ENCODE data around the gene RECQL5.

DNA sequence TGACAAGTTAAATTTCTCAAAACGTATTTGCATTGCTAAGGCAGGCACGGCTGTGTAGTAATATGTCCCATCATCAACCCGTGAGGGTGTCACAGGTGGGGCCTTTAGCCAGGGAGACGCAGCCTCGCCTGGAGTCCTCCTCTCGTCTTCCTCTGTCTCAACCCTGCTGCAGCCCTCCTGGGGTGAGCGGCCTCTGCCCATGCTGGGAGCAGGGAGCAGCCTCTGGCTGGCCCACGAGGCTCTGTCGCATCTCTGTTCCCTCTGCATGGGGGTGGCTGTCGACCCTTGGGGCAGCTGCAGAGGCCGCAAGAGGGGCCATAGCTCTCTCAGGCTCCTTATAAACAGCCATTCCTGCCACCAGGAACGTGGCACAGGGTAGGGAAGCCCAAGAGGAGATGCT lies 34.5 kb downstream of the RECQL5 start:
- TF ChIP-seq, protein P1, sequence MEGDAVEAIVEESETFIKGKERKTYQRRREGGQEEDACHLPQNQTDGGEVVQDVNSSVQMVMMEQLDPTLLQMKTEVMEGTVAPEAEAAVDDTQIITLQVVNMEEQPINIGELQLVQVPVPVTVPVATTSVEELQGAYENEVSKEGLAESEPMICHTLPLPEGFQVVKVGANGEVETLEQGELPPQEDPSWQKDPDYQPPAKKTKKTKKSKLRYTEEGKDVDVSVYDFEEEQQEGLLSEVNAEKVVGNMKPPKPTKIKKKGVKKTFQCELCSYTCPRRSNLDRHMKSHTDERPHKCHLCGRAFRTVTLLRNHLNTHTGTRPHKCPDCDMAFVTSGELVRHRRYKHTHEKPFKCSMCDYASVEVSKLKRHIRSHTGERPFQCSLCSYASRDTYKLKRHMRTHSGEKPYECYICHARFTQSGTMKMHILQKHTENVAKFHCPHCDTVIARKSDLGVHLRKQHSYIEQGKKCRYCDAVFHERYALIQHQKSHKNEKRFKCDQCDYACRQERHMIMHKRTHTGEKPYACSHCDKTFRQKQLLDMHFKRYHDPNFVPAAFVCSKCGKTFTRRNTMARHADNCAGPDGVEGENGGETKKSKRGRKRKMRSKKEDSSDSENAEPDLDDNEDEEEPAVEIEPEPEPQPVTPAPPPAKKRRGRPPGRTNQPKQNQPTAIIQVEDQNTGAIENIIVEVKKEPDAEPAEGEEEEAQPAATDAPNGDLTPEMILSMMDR (conservative IDR thresholded peaks at IDR 0.05 in 1 of 2, IDR thresholded peaks at IDR 0.05 in 1 of 2; ENCODE audit: low read depth in 1 of 2, low read length in 2 of 2): no peak
- TF ChIP-seq EZH2 (IDR thresholded peaks at IDR 0.05; ENCODE audit: low read length, missing control alignments): no peak

All from fibroblast of lung (primary cell).